HG03095 (cell line): ENCODE data around the gene IKZF3.
"Not testable (repeated sequence)": the region's sequence is repeated elsewhere in the genome, so short reads cannot be mapped to it uniquely, and the experiment has no call there.

ENCODE experiments used
- ATAC-seq: cut with Tn5 transposase; IDR thresholded peaks from one replicate; pipeline ENCODE4 v1.9.1; 2021; ENCODE audit warnings: moderate library complexity; ENCODE audit not compliant: unreplicated experiment

The IKZF3 gene

GRCh38 chr17:39742126-39742855, 121.8 kb downstream of the IKZF3 start:
- no peak for ATAC-seq

GRCh38 chr17:39740357-39741111, 123.6 kb downstream of the IKZF3 start:
- ATAC-seq = no peak

GRCh38 chr17:39739885-39740356, 124.2 kb downstream of the IKZF3 start:
- no peak for ATAC-seq

GRCh38 chr17:39738983-39739884, 124.9 kb downstream of the IKZF3 start:
- no peak for ATAC-seq

GRCh38 chr17:39738568-39738901, 125.6 kb downstream of the IKZF3 start:
- ATAC-seq = no peak

- ATAC-seq = no peak
These were observed 126.1 kb downstream of the IKZF3 start, which contains the start of gene GRB7 for GRCh38 chr17:39737760-39738567. GRB7 (plus strand) TSS chr17:39737938; CDS start chr17:39742302, 4,364 bp downstream.

- no peak for ATAC-seq
These were observed 126.8 kb downstream of the IKZF3 start for GRCh38 chr17:39737206-39737759.

- no peak for ATAC-seq
These were observed 127.6 kb downstream of the IKZF3 start for GRCh38 chr17:39736319-39737165.

- ATAC-seq = no peak
These were observed 128.2 kb downstream of the IKZF3 start for GRCh38 chr17:39735882-39736281.

GRCh38 chr17:39732586-39732985, 131.5 kb downstream of the IKZF3 start:
- ATAC-seq = no peak

- ATAC-seq = peak; percentile 76
These were observed 133.8 kb downstream of the IKZF3 start, which contains the start of gene MIEN1 for GRCh38 chr17:39730095-39730921. MIEN1 (minus strand) TSS chr17:39730532; CDS start chr17:39730495, 37 bp downstream.

- no peak for ATAC-seq
These were observed 134.7 kb downstream of the IKZF3 start for GRCh38 chr17:39729280-39729851.

GRCh38 chr17:39727556-39727955, 136.6 kb downstream of the IKZF3 start:
- ATAC-seq = no peak

GRCh38 chr17:39726617-39727016, 137.5 kb downstream of the IKZF3 start:
- no peak for ATAC-seq

- ATAC-seq = not testable (repeated sequence)
These were observed 138.2 kb downstream of the IKZF3 start for GRCh38 chr17:39725923-39726322.

- no peak for ATAC-seq
These were observed 139.4 kb downstream of the IKZF3 start for GRCh38 chr17:39724731-39725130.

GRCh38 chr17:39722965-39723848, 140.9 kb downstream of the IKZF3 start:
- no peak for ATAC-seq
